K562 (cell line): ENCODE data around the gene MPRIP. TPM values are rescaled to one million over a fixed set of nuclear protein-coding genes. Genes with fewer than 3 reads are reported as not detected.
A peak's percentile ranks its signal among the peaks of the same experiment; 100 is the strongest.

Experiments
- ATAC-seq: fragments of 200-7000 bp; cut with Tn5 transposase; 3 replicates; pipeline ENCODE4 v1.9.1; 2020; ENCODE audit warnings: moderate library complexity
- BruUV-seq: library from RNA; stranded (reverse); fragments of 400-500 nt; replicated peaks from 2 replicates; lab custom pipeline; 2021; lab: Mats Ljungman, UMichigan
- CTCF ChIA-PET: fragments of 300-600 bp; formaldehyde crosslinking; extraction: SDS; loops from one replicate; lab custom pipeline; 2021; ENCODE audit warnings: low intra/inter-chr PET ratio; lab: Yijun Ruan, JAX
- POLR2A ChIA-PET: fragments of 300-600, 350-650 bp; sonication (Branson Sonifier 250); formaldehyde crosslinking; extraction: SDS; loops from one replicate; lab custom pipeline; 2021; ENCODE audit warnings: antibody characterized with exemption, inconsistent platforms; lab: Yijun Ruan, JAX
- DNase-seq, 4 experiments: peaks; one replicate each; pipeline versions ENCODE4 v3.0.0 to v3.0.0-alpha.2; 2011 to 2018; ENCODE audit warnings: low spot score in 3 of 4, mixed read lengths in 3 of 4; ENCODE audit errors: extremely low read depth in 1 of 4
- FAIRE-seq: peaks from 2 replicates; lab custom pipeline; 2011; peaks lifted over from hg19 to GRCh38; lab: Jason Lieb, UNC
- H2AFZ ChIP-seq: 2 replicates; pipeline ENCODE4 v1.6.0; 2011; ENCODE audit warnings: low read depth, low read length, control low read depth, inconsistent platforms
- H3K27ac ChIP-seq: fragments of 200-600 bp; 3 replicates; pipeline ENCODE4 v1.8.0; 2011; ENCODE audit warnings: low read depth, mild to moderate bottlenecking, control low read depth, inconsistent platforms, low read length, moderate library complexity, mixed read lengths; ENCODE audit errors: extremely low read depth
- H3K27me3 ChIP-seq, 2 experiments: fragments of 300-600 bp in 1 of 2; 2 replicates in 1 of 2; 3 replicates in 1 of 2; pipeline versions ENCODE4 v1.6.0 to v1.8.0; 2011; ENCODE audit warnings: inconsistent platforms in 2 of 2, low read length in 2 of 2, mild to moderate bottlenecking in 1 of 2, mixed read lengths in 1 of 2, moderate library complexity in 1 of 2; ENCODE audit not compliant: control insufficient read depth in 2 of 2, insufficient read depth in 2 of 2
- H3K36me3 ChIP-seq: fragments of 300-600 bp; 3 replicates; pipeline ENCODE4 v1.8.0; 2011; ENCODE audit warnings: mild to moderate bottlenecking, low read length, inconsistent platforms; ENCODE audit not compliant: control insufficient read depth, insufficient read depth
- H3K4me1 ChIP-seq, 2 experiments: fragments of 200-600 bp in 1 of 2; replicated peaks in 1 of 2; 2 replicates in 1 of 2; 3 replicates in 1 of 2; pipeline versions ENCODE4 v1.5.1 to v1.8.0; 2011; ENCODE audit warnings: inconsistent platforms in 2 of 2, low read length in 2 of 2, mild to moderate bottlenecking in 1 of 2, mixed read lengths in 1 of 2, moderate library complexity in 1 of 2; ENCODE audit not compliant: control insufficient read depth in 2 of 2, insufficient read depth in 2 of 2
- H3K4me2 ChIP-seq: 2 replicates; pipeline ENCODE4 v1.6.1; 2011; ENCODE audit warnings: low read length, control low read depth, inconsistent platforms, mixed read lengths; ENCODE audit not compliant: insufficient read depth
- H3K4me3 ChIP-seq: fragments of 200-600 bp; sonication (generic), shearing (Covaris generic); 2 replicates; pipeline ENCODE4 v1.5.1; 2016; ENCODE audit warnings: control low read depth, inconsistent platforms
- H3K79me2 ChIP-seq: fragments of 200-600 bp; 3 replicates; pipeline ENCODE4 v1.8.0; 2011; ENCODE audit warnings: low read length, inconsistent platforms; ENCODE audit not compliant: control insufficient read depth, insufficient read depth
- H3K9ac ChIP-seq, 2 experiments: 2 replicates each; pipeline versions ENCODE4 v1.6.0 to v1.6.1; 2011; ENCODE audit warnings: low read depth in 2 of 2, low read length in 2 of 2, control low read depth in 1 of 2, inconsistent platforms in 1 of 2, mild to moderate bottlenecking in 1 of 2, mixed read lengths in 1 of 2; ENCODE audit not compliant: insufficient read depth in 1 of 2
- H3K9me1 ChIP-seq: one replicate; pipeline ENCODE4 v1.6.0; 2011; ENCODE audit warnings: inconsistent platforms, mild to moderate bottlenecking, low read length, moderate library complexity; ENCODE audit not compliant: control insufficient read depth, insufficient read depth
- H3K9me3 ChIP-seq: replicated peaks from 2 replicates; pipeline ENCODE4 v1.5.1; 2011; ENCODE audit warnings: low read depth, low read length, inconsistent platforms; ENCODE audit not compliant: control insufficient read depth, insufficient read depth
- H4K20me1 ChIP-seq: replicated peaks from 2 replicates; pipeline ENCODE4 v1.6.1; 2011; ENCODE audit warnings: low read length, inconsistent platforms, mixed read lengths; ENCODE audit not compliant: control insufficient read depth, insufficient read depth
- BRF1 ChIP-seq: IDR thresholded peaks from 3 replicates; pipeline ENCODE4 v1.6.1; 2011; ENCODE audit warnings: borderline replicate concordance, mild to moderate bottlenecking; ENCODE audit not compliant: insufficient read length; ENCODE audit errors: extremely low read depth
- CREB3L1 ChIP-seq: fragments of 450-650 bp; IDR thresholded peaks from 2 replicates; pipeline ENCODE4 v1.6.1; 2014; ENCODE audit warnings: low read depth, mild to moderate bottlenecking, moderate library complexity, borderline replicate concordance
- DIDO1 ChIP-seq: fragments of 450-650 bp; IDR thresholded peaks from 2 replicates; pipeline ENCODE4 v1.6.1; 2016; ENCODE audit warnings: low read depth, missing biosample characterization, missing genetic modification characterization
- ELK1 ChIP-seq: sonication (generic); formaldehyde crosslinking; IDR thresholded peaks from 2 replicates; pipeline ENCODE4 v1.8.1; 2022; ENCODE audit warnings: missing genetic modification reagents
- MYC ChIP-seq, 2 experiments: fragments of 250-450 bp in 1 of 2; sonication (Bioruptor Pico) in 1 of 2; IDR thresholded peaks; 2 replicates each; pipeline versions ENCODE4 v1.5.1 to v1.6.1; 2012 to 2021; ENCODE audit warnings: low read depth in 2 of 2, borderline replicate concordance in 1 of 2, improper control_type of control experiment in 1 of 2, low read length in 1 of 2, mild to moderate bottlenecking in 1 of 2, moderate library complexity in 1 of 2
- TOE1 ChIP-seq, 2 experiments: fragments of 450-650 bp in 1 of 2; sonication (generic) in 1 of 2; formaldehyde crosslinking in 1 of 2; IDR thresholded peaks; 2 replicates each; pipeline versions ENCODE4 v1.7.1 to v1.8.0; 2016 to 2022; ENCODE audit warnings: borderline replicate concordance in 2 of 2, mild to moderate bottlenecking in 2 of 2, antibody characterized with exemption in 1 of 2, inconsistent platforms in 1 of 2, low read depth in 1 of 2, missing genetic modification reagents in 1 of 2, moderate library complexity in 1 of 2
- ZKSCAN3 ChIP-seq: fragments of 250-450 bp; sonication (Bioruptor Pico); IDR thresholded peaks from 2 replicates; pipeline ENCODE4 v1.4.0; 2020
- ZNF778 ChIP-seq: fragments of 450-650 bp; formaldehyde crosslinking; IDR thresholded peaks from 2 replicates; pipeline ENCODE4 v1.4.0; 2020; ENCODE audit warnings: mild to moderate bottlenecking, moderate library complexity
- WGBS: fragments of 100-300 bp; shearing (Covaris generic); methylation state at CpG from one replicate; pipeline ENCODE4 v1.1.6; 2016; ENCODE audit warnings: low coverage, mixed read lengths; ENCODE audit not compliant: insufficient coverage; ENCODE audit errors: missing lambda C conversion rate; 5-methylcytosine and 5-hydroxymethylcytosine counted together
- in situ Hi-C: fragments of 300-500 bp; cut with MboI; formaldehyde crosslinking; loops from 4 replicates; pipeline ENCODE4 v1.15.0; 2018; ENCODE audit warnings: inconsistent platforms, mixed read lengths
- intact Hi-C: fragments of 100-400 bp; cut with micrococcal nuclease; formaldehyde crosslinking; loops from 2 replicates; pipeline ENCODE4 v1.14.2; 2022
- polyA plus RNA-seq, 8 experiments: library from polyadenylated mRNA; depleted of rRNA in 4 of 8; stranded (reverse) in 5 of 8; unstranded in 3 of 8; fragments of >200 nt; fragmentation: Nextera tagmentation in 2 of 8; fragmentation: Illumina TruSeq in 1 of 8; extraction: Ambion mirVana in 2 of 8; extraction: Trizol in 1 of 8; gene quantifications; 2 replicates each; pipeline versions ENCODE4 v1.2.1 to v1.2.3, GENCODE V29; 2011 to 2014; ENCODE audit warnings: inconsistent platforms in 1 of 8, missing spikeins in 1 of 8
- total RNA-seq, 7 experiments: library from RNA; depleted of rRNA in 6 of 7; stranded (reverse); fragments of >200 nt in 6 of 7; fragmentation: Illumina TruSeq in 2 of 7; extraction: Trizol in 2 of 7; gene quantifications; 2 replicates each; pipeline versions ENCODE4 v1.2.1 to v1.2.3, GENCODE V29; 2011 to 2021; ENCODE audit warnings: low replicate concordance in 1 of 7

Gene MPRIP
- total and polyA plus RNA-seq, 9 of the 15 experiments (the other 6 are each of a cell fraction or from before 2014, with no cell fraction given) = 10.0 to 72.6 (median 30.1) TPM

GRCh38 chr17:17079761-17080160 is 37.5 kb downstream of the MPRIP start (continued):
- no peak for TF ChIP-seq ELK1 (CRISPR knock-in tag)
- no peak for TF ChIP-seq ZNF778
- no peak for TF ChIP-seq MYC (IDR thresholded peaks at IDR 0.05; ENCODE audit: low read depth, low read length)
- TF ChIP-seq MYC (CRISPR knock-in tag; IDR thresholded peaks at IDR 0.05; ENCODE audit: borderline replicate concordance, low read depth) = no peak
- no peak for TF ChIP-seq CREB3L1
- no peak for TF ChIP-seq ZKSCAN3 (CRISPR knock-in tag)

GRCh38 chr17:17080181-17080631 is 37.9 kb downstream of the MPRIP start:
- H3K4me2 ChIP-seq = no peak overlapping the region
- no peaks in the 10 kb centered on the region for H4K20me1 ChIP-seq
- H3K79me2 ChIP-seq = no peaks in the 10 kb centered on the region
- no peak overlapping the region for H3K27ac ChIP-seq
- CTCF ChIA-PET = no interaction called here
- 96% methylated on average over 3 of the region's 3 CpGs for WGBS
- H3K9me3 ChIP-seq = no peaks in the 10 kb centered on the region
- H3K4me3 ChIP-seq = no peak overlapping the region
- ATAC-seq = no peak
- no peak overlapping the region for H2AFZ ChIP-seq
- peaks cover 24 to 26% of the 10 kb centered on the region in 2 experiments for H3K4me1 ChIP-seq
- in situ Hi-C loops = no loop called here
- H3K9me1 ChIP-seq = no peaks in the 10 kb centered on the region
- intact Hi-C loops = no loop called here
- TF ChIP-seq DIDO1 (tag) (no peak), BRF1 (no peak), TOE1 (IDR thresholded peaks at IDR 0.05; ENCODE audit: borderline replicate concordance) (no peak), TOE1 (CRISPR knock-in tag; IDR thresholded peaks at IDR 0.05; ENCODE audit: borderline replicate concordance, low read depth) (no peak)
- no peaks in the 10 kb centered on the region for H3K27me3 ChIP-seq
- H3K9ac ChIP-seq = peak overlapping the region in 1 of 2 experiments; percentile 71; a peak in 1 of 4 replicates
- no peak for DNase-seq
- POLR2A ChIA-PET = no interaction called here
- H3K36me3 ChIP-seq = peaks cover 25% of the 10 kb centered on the region; the same call in 2 of the 3 replicates
- BruUV-seq = no TSS peak
- FAIRE-seq = no peak
